HG03378 (cell line): ENCODE results near the gene PC.

Source experiments
- ATAC-seq: cut with Tn5 transposase; IDR thresholded peaks from one replicate; pipeline ENCODE4 v1.9.1; 2021; ENCODE audit warnings: mild to moderate bottlenecking, moderate library complexity; ENCODE audit not compliant: unreplicated experiment

PC gene

GRCh38 chr11:66858186-66858938 lies 99.8 kb downstream of the PC start:
- no peak for ATAC-seq

GRCh38 chr11:66857927-66858185 lies 100.3 kb downstream of the PC start:
- no peak for ATAC-seq

GRCh38 chr11:66857234-66857926 lies 100.8 kb downstream of the PC start:
- ATAC-seq = no peak

- no peak for ATAC-seq
Measured at GRCh38 chr11:66856496-66857233, 101.5 kb downstream of the PC start, which contains the start of gene LRFN4. Gene LRFN4, plus strand, starts transcription at chr11:66857064. Its CDS starts 681 bp downstream, at chr11:66857745.

- ATAC-seq = no peak
Measured at GRCh38 chr11:66855574-66856495, 102.3 kb downstream of the PC start.

GRCh38 chr11:66854729-66855211 lies 103.4 kb downstream of the PC start:
- ATAC-seq = no peak

GRCh38 chr11:66854231-66854661 lies 103.9 kb downstream of the PC start:
- no peak for ATAC-seq

- no peak for ATAC-seq
Measured at GRCh38 chr11:66853242-66854229, 104.6 kb downstream of the PC start.

- no peak for ATAC-seq
Measured at GRCh38 chr11:66852466-66853241, 105.5 kb downstream of the PC start.

GRCh38 chr11:66851698-66852465 lies 106.3 kb downstream of the PC start:
- no peak for ATAC-seq

- ATAC-seq = no peak
Measured at GRCh38 chr11:66851239-66851596, 107.0 kb downstream of the PC start.

GRCh38 chr11:66850588-66851238 lies 107.5 kb downstream of the PC start:
- no peak for ATAC-seq

GRCh38 chr11:66850235-66850587 lies 108.0 kb downstream of the PC start:
- no peak for ATAC-seq

GRCh38 chr11:66849501-66850234 lies 108.5 kb downstream of the PC start:
- ATAC-seq = no peak

- ATAC-seq = no peak
Measured at GRCh38 chr11:66848671-66849500, 109.3 kb downstream of the PC start.
